GM21367 (cell line): ENCODE results near the gene IER2.
"Not testable (repeated sequence)": the region's sequence is repeated elsewhere in the genome, so short reads cannot be mapped to it uniquely, and the experiment has no call there.

ENCODE experiments used
- ATAC-seq: cut with Tn5 transposase; IDR thresholded peaks from one replicate; pipeline ENCODE4 v1.9.1; 2021; ENCODE audit not compliant: unreplicated experiment

IER2 gene

GRCh38 chr19:13138171-13138915 is 11.9 kb upstream of the IER2 start:
- no peak for ATAC-seq

GRCh38 chr19:13138916-13139198 is 11.4 kb upstream of the IER2 start:
- no peak for ATAC-seq

- no peak for ATAC-seq
Measured at GRCh38 chr19:13139633-13140311, 10.4 kb upstream of the IER2 start.

- no peak for ATAC-seq
Measured at GRCh38 chr19:13146763-13147563, 3.2 kb upstream of the IER2 start.

- not testable (repeated sequence) for ATAC-seq
Measured at GRCh38 chr19:13149173-13149627, 1.0 kb upstream of the IER2 start.

GRCh38 chr19:13149628-13150186 is 504 bp upstream of the IER2 start:
- no peak for ATAC-seq

- ATAC-seq: no peak
Measured at GRCh38 chr19:13150931-13151604, 857 bp downstream of the IER2 start.

- ATAC-seq: no peak
Measured at GRCh38 chr19:13151605-13152355, 1.6 kb downstream of the IER2 start.

- ATAC-seq: no peak
Measured at GRCh38 chr19:13152356-13152973, 2.3 kb downstream of the IER2 start.

- ATAC-seq: no peak
Measured at GRCh38 chr19:13152974-13153568, 2.9 kb downstream of the IER2 start.

- ATAC-seq: no peak
Measured at GRCh38 chr19:13153569-13154240, 3.5 kb downstream of the IER2 start.

GRCh38 chr19:13154241-13154778 is 4.1 kb downstream of the IER2 start:
- no peak for ATAC-seq

GRCh38 chr19:13154911-13155471 is 4.8 kb downstream of the IER2 start:
- no peak for ATAC-seq

- no peak for ATAC-seq
Measured at GRCh38 chr19:13155472-13156359, 5.5 kb downstream of the IER2 start.

- ATAC-seq: no peak
Measured at GRCh38 chr19:13159713-13160112, 9.5 kb downstream of the IER2 start.

GRCh38 chr19:13160557-13160956 is 10.3 kb downstream of the IER2 start:
- ATAC-seq: no peak
